Measurements from ENCODE around the gene NGFR. TPM values are rescaled to one million over a fixed set of nuclear protein-coding genes. Genes with fewer than 3 reads are reported as not detected.

Gene NGFR
- total RNA-seq, 4 donors from 2014 or later: 3.3 to 19.8 (median 8.2) TPM

DNA sequence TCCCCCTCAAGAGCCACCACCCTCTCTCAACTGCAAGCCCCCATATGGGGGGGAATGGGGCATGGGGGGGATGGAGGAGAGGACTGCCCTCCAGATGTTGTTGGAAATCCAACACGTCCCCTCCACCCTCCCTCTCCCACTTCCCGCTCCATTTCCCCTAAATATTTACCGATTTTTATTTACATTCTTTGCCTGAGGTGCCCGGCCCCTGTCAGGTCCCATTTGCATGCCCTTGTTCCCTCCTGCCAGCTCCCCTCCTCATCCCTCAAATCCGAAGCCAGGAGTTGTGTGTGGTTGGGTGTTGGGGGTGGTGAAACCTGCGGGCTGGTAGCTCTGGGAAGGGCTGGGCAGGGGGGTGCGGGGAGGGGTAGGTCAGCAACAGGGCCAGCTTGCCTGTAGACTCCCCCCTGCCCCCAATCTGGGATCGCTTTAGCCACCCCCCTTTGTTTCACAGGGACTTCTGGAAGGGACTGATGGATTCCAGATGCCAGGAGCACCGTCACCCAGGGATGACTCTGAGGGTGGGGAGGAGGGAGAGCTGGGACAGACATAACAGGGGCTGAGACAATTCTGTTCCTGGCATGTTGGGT, 39.7 kb upstream of the NGFR start:
- no peak for DNase-seq
- peaks cover 27% of the 10 kb centered on the region for H3K27me3 ChIP-seq
- 20 to 69% methylated on average over 1 to 8 of the region's 9 CpGs for WGBS, 2 donors (ENCODE audit: low coverage in 1 of 2)
- in situ Hi-C loops (cut with MboI; ENCODE audit: low pct_ligation_motif_present in 1 of 4, low pct_unique_long_range_greater_than_20kb in 1 of 4, low sequenced_read_pairs in 3 of 4) (no loop called here), intact Hi-C loops (cut with DNase I; ENCODE audit: low total_unique reads) (no loop called here)
- no peak overlapping the region for H3K4me3 ChIP-seq
- no peak overlapping the region for H3K27ac ChIP-seq
- no peaks in the 10 kb centered on the region for H3K9me3 ChIP-seq
- no peaks in the 10 kb centered on the region for H3K4me1 ChIP-seq
- H3K36me3 ChIP-seq: no peaks in the 10 kb centered on the region
- TF ChIP-seq, protein P1, sequence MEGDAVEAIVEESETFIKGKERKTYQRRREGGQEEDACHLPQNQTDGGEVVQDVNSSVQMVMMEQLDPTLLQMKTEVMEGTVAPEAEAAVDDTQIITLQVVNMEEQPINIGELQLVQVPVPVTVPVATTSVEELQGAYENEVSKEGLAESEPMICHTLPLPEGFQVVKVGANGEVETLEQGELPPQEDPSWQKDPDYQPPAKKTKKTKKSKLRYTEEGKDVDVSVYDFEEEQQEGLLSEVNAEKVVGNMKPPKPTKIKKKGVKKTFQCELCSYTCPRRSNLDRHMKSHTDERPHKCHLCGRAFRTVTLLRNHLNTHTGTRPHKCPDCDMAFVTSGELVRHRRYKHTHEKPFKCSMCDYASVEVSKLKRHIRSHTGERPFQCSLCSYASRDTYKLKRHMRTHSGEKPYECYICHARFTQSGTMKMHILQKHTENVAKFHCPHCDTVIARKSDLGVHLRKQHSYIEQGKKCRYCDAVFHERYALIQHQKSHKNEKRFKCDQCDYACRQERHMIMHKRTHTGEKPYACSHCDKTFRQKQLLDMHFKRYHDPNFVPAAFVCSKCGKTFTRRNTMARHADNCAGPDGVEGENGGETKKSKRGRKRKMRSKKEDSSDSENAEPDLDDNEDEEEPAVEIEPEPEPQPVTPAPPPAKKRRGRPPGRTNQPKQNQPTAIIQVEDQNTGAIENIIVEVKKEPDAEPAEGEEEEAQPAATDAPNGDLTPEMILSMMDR (IDR thresholded peaks at IDR 0.05): no peak
- TF ChIP-seq POLR2A (IDR thresholded peaks at IDR 0.05): no peak
- TF ChIP-seq POLR2AphosphoS5 (IDR thresholded peaks at IDR 0.05): no peak
- TF ChIP-seq EP300 (IDR thresholded peaks at IDR 0.05; ENCODE audit: low read depth): no peak

DNA sequence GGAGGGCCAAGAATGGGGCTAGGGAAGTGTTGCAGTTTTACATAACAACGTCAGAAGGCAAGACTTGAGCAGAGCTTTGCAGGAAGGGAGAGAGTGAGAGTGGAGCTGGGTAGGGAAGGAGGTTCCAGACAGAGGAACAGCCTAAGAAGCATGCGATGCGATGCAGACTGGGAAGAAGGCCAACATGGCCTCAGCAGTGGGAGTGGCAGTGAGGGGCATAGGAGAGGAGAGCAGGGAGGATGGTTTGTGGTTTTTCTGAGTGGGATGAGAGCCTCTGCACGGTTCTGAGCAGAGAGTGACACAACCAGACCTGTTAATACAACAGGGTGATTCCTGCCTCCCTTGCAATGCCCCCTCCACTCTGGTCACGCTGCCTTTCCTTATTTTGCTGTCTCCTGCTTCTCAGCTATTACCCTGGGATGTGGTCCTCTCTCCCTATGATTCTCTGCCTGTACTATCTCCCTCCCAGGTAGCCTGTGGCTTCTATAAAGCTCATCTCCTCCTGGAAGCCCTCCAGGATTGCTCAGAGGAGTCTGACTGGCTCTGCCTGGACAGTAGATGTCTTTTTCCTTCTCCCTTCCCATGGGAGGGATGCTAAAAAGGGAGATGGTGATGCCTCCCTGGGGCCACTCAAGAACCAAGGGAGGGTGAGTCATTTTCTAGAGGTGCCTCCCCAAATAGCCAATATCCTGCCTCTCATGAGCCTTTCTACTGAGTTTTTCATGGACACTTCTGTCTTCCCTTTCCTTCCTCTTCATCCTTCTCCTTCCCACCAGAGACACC, 38.7 kb upstream of the NGFR start:
- TF ChIP-seq POLR2AphosphoS5 (IDR thresholded peaks at IDR 0.05) (no peak), POLR2A (IDR thresholded peaks at IDR 0.05) (no peak), EP300 (IDR thresholded peaks at IDR 0.05; ENCODE audit: low read depth) (no peak)
- TF ChIP-seq, protein P1 (IDR thresholded peaks at IDR 0.05): no peak
- DNase-seq: no peak
- H3K4me1 ChIP-seq: no peaks in the 10 kb centered on the region
- WGBS, 2 donors (ENCODE audit: low coverage in 1 of 2): 8 to 20% methylated on average over 5 of the region's 5 CpGs
- in situ Hi-C loops (cut with MboI; ENCODE audit: low pct_ligation_motif_present in 1 of 4, low pct_unique_long_range_greater_than_20kb in 1 of 4, low sequenced_read_pairs in 3 of 4): no loop called here
- H3K9me3 ChIP-seq: no peaks in the 10 kb centered on the region
- no peak overlapping the region for H3K27ac ChIP-seq
- H3K27me3 ChIP-seq: peaks cover 32% of the 10 kb centered on the region
- intact Hi-C loops (cut with DNase I; ENCODE audit: low total_unique reads): no loop called here
- H3K4me3 ChIP-seq: no peak overlapping the region
- no peaks in the 10 kb centered on the region for H3K36me3 ChIP-seq

DNA sequence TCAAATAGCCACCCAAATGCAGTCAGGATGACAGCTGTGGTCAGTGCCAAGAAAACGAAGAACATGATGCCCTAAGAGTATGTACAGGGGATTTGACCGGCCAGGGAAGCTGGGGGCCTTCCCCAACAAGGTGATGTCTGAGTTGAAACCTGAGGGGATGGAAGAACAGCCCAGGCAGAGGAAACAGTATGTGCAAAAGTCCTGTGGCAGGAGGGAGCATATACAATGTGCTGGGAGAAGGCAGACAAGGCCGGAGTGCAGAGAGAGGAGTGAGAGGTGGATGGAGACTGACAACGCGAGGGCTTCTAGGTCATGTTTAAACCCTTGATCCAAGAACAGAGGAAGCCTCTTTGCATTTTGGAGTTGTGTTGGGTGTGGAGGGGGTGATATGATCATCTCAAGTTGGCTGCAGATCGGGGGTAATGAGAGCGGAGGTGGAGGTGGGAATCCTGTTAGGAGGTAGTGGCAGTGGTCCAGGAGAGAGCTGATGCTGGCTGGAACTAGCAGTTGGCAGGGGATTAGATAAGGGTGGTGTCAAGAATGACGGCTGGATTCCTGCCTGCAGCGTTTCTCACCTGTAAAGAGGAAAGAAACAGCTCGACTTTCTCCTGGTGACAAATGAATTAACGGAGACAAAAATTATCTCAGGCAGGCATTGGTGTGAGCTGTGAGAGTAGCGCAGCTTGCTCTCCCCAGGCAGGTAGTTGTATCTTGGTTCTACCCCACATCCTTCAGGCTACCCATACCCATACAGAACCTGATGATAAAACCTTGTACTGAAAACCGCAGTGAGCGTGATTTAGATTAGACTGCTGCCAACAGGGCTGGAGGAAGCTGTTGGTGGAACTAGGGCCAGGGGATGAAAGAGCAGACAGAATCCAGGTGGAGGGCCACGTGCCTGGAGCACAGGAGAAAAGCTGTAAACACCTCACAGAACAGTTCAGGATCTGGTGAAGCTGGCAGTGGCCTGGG, 37.2 kb upstream of the NGFR start:
- WGBS, 2 donors (ENCODE audit: low coverage in 1 of 2): 61 to 100% methylated on average over 1 to 15 of the region's 15 CpGs
- Histone ChIP-seq H3K9me3 (no peaks in the 10 kb centered on the region), H3K36me3 (no peaks in the 10 kb centered on the region), H3K27me3 (peaks cover 37% of the 10 kb centered on the region), H3K4me1 (no peaks in the 10 kb centered on the region), H3K27ac (no peak overlapping the region), H3K4me3 (no peak overlapping the region)
- in situ Hi-C loops (cut with MboI; ENCODE audit: low pct_ligation_motif_present in 1 of 4, low pct_unique_long_range_greater_than_20kb in 1 of 4, low sequenced_read_pairs in 3 of 4) (no loop called here), intact Hi-C loops (cut with DNase I; ENCODE audit: low total_unique reads) (no loop called here)
- no peak for DNase-seq
- TF ChIP-seq POLR2AphosphoS5 (IDR thresholded peaks at IDR 0.05): no peak

DNA sequence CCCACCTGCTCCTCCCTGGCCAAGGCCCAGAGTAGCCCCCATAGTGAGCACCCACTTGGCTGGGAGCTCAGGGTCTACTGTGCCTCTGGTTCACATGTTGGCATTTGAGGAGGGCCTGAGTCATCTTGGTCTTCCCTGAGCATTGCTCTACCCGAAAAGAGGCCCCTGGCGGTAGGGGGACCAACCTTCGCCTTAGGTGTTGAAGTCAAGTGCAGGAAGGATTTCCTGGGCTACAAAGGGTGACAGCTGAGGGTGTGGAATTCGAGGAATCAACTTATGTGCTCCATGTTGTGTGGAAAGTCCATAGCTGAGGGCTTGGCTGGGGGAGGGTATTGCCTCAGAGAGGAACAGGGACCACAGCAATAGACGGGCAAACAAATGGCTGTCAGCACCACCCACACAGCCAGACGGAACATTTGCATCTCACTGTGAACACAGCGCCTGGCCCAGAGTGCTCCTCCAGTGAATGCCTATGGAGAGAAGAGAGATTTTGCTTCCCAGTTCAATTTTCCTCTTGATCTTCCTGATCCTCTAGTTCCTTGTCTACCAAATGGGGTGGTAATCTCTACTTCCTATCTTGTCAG, 35.6 kb upstream of the NGFR start:
- H3K36me3 ChIP-seq: no peaks in the 10 kb centered on the region
- no peak overlapping the region for H3K27ac ChIP-seq
- no peak for DNase-seq
- H3K27me3 ChIP-seq: peaks cover 53% of the 10 kb centered on the region
- intact Hi-C loops (cut with DNase I; ENCODE audit: low total_unique reads): no loop called here
- no peaks in the 10 kb centered on the region for H3K4me1 ChIP-seq
- in situ Hi-C loops (cut with MboI; ENCODE audit: low pct_ligation_motif_present in 1 of 4, low pct_unique_long_range_greater_than_20kb in 1 of 4, low sequenced_read_pairs in 3 of 4): no loop called here
- peaks cover 5 to 6% of the 10 kb centered on the region in 2 donors for H3K9me3 ChIP-seq
- no peak overlapping the region for H3K4me3 ChIP-seq
- TF ChIP-seq POLR2A (IDR thresholded peaks at IDR 0.05): no peak
- TF ChIP-seq, protein P1 (IDR thresholded peaks at IDR 0.05): no peak
- no peak for TF ChIP-seq EP300 (IDR thresholded peaks at IDR 0.05; ENCODE audit: low read depth)
- TF ChIP-seq POLR2AphosphoS5 (IDR thresholded peaks at IDR 0.05): no peak
- WGBS, 2 donors (ENCODE audit: low coverage in 1 of 2): 60% methylated on average over 7 of the region's 7 CpGs; no CpG with 5 or more reads in 1 of the 2 donors

Measured in transverse colon (tissue), 4 donors.